Kidney capillary endothelial cell (primary cell): ENCODE measurements around the gene INSC.

Experiments
- DNase-seq: peaks from one replicate; pipeline ENCODE4 v3.0.0-alpha.2; 2018; ENCODE audit warnings: low spot score

Gene INSC

DNA sequence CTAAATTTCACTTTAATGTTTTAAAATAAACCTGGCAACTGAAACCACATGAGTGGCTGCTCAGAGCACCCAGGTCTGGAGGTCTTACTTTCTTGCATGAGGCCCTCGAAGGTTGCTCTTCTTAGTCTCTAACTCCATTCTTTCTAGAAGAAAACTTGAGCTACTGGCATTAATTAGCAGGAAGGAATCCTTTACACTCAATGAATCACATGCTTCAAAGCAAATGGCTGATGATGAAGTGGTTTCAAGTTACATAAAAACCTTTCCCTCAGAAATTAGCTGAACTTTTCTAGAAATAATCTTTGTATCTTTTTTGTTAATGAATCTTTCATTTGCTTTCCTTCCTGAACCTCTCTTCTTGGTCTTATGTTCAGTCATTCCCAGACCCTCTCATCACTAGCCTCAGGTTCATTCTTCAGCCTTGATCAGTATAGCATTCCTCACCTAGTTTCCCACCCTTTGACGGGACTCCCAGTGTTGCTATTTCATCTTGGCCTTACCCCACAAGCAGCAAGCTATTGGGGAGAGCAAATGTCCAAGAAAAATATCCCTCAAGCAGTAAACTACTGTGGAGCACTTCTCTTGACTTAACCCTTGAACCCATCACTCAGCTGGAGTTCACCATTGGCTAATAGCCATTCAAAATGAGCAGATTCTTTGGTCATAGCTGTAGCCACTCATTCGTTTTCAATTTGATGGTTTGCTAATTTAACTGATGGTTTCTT lies 75.1 kb downstream of the INSC start:
- DNase-seq, result no peak

DNA sequence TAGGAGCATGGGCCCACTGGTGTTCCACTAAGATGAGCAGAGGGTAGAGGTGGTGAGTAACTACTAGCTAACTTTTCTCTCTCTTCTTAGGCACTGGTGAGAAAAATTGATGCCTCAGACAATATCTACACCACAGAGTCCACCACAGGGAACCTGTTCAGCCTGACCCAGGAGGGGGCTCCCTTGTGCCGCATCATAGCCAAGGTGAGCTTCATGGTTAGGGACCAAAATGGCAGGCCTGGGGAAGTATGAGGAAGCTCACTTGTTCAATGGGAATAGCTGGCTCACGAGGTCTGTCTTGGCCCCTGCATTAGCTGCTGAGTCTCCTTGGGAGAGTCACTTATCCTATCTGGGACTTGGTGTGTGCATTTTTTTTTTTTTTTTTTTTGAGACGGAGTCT lies 75.9 kb downstream of the INSC start:
- no peak for DNase-seq

DNA sequence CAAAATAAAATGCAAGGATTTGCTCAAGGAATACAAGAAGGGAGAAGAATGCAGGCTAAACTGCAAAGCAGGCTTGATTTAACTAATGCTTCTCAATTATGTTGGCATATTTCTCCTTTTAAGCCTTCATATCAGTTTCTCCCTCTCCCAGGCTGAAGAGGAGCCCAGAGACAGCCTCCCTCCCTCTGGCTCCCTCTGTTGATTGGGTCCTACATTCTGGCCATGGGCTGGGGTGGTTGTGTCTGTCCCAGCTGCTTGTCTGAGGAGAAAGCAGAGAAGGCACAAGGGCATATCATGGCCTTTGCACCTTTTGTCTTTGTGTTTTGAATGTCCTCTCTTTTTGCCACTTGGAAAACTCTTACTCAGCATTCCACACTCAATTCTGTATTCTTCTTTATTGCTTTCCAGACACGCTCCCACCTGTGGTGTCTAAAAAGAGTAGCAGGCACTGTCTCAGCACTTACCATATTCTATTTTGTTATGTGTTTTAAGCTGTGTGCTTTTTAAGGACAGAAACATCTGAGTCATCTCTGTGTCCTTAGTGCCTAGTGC lies 77.4 kb downstream of the INSC start:
- DNase-seq, result no peak

DNA sequence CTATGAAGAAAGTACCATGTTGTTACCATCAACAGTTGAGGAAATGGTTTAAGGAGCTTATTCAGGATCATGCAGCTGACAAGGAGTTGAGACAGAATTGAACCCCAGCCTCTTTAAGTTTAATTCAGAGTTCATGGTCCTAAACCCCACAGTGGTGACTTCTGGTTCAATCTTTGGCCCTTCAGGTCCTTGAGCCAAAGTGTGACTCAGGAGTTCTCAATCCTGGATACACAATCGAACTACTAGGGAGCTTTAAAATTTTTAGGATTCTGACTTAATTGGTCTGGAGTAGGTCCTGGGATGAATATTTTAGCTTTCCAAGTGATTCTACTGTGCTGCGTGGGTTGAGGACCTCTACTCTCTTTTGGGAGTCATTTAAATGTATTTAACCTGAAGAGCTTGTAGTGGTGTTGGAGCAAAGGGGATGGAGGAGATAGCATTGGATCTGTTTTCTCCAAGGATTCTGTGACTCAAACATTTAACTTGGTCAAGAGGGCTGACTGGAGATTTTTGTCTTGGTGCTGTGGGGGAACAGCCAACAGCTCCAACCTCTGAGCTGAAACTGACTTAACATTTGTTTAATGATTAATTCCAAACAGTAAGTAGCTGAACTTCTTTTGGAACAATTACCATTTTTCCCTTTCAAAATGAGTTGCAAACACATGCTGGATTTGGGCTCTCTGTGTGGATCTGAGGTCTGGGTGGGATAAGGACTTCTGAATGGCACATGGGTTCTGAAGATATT lies 80.1 kb downstream of the INSC start:
- no peak for DNase-seq

DNA sequence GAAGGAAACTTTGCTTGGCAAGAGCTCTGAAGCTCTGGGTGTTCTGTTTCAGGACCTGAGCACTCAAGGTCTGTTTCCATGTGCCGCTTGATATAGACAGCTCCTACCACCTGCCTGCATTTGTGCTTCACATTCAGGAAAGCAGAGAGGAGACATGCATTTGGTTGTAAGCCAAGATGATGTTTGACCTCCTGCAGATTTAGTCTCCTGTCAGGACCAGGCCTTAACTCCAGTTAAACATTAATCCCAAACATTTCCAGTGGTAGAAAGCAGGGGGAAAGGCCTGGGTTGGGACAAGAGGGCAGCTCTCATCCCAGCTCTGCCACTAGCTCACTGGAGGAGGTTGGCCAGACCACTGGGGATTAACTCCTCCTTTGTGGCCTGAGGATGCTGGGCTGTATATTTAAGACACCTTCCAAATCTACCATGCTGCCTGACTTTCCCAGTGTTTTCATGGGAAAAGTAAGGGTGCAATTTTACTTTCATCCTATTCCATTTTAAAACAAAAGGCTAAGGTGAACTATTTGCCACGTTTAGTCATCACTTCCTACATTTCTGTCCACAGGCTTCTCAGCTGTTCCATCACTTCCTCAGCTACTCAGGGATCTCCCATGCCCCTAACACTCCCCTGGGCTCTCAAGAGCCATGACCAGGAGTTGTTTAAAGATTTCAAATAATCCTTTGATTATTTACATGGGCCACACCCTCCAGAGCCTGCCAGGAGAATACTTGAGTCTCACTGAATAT lies 80.9 kb downstream of the INSC start:
- DNase-seq, result no peak

DNA sequence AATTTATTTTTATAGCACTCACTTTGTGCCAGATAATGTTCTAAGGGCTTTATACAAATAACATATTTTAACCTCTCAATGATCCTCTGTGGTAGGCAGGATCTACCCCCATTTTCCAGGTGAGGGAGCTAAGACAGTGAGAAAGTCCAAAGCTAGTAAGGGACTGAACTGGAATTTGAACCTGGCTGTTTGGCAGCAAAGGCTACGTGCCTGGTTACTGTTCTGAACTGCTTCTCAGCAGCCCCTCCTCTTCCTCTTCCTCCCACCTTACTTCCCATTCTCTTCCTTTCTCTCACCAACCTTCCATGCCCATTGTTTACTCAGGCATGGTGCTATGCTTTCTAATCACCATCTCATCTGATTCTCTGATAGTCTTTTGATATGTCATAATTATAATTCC lies 82.0 kb downstream of the INSC start:
- DNase-seq, result no peak

DNA sequence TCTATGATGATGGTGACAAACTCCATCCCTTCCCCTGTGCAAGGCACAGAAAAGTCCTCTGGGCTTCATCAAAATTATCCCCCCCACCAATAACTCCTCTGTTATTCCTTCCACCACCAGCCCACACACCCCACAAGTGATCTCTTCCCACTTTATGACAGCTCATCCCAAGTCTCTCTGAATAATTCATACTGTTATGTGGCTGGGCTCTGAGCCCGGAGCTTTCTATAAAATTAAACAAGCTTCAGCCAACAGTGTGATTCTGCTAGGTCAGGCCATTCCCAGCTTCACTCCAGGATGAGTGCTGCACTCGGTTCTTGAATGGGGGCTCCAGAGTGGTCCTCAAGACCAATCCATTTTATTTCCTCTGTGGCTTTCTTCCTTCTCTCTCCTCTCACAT lies 83.0 kb downstream of the INSC start:
- no peak for DNase-seq

DNA sequence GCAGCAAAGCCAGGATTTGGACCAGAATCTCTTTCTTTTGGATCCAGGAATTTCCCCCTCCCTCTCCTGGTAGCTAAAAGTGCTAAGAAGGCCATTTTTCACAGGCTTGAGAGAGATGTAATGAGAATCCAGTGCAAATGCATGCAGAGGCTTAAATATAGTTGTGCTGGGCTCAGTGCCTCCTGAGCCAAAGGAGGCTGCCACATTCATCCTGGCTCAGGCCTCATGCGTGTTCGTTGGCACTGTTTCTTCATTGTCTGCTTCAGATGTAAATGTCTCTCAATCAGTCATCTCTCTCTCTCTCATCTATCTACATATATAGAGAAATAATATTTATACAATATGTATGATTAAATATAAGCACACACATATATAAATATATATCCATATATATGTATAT lies 83.6 kb downstream of the INSC start:
- DNase-seq, result no peak

DNA sequence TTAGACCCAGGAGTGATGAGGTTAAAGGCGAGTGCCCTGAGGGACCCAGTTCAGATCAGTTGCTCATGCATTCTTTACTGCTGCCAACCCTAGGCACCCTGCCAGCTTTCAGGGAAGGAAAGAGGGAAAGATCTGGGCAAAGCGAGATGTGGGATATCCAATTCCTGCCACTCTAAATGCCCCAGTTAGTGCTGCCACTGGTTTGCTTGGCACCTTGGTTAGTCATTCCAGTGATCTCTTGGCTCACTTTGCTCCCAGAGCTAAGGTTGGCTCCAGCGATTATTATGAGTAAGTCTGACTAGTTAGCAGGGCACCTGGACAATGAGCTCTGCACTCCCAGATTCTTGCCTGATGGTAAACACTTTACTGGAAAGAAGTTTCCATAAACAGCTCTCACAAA lies 85.0 kb downstream of the INSC start:
- DNase-seq, result no peak

DNA sequence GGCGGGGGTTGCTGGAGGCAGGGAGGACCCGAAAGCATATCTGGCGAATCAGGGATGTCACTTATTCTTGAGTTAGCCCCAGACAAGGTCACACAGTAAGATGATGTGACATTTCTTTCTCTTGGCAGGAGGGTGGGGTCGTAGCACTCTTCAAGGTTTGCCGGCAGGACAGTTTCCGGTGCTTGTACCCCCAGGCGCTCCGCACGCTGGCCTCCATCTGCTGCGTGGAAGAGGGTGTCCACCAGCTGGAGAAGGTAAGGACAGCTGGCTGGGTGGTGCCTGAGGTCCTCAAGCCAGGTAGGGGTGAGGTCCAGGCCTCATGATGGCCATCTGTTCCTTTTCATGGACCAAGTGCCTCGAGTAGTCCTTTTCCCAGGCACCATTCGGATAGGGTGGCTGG lies 86.0 kb downstream of the INSC start:
- no peak for DNase-seq

DNA sequence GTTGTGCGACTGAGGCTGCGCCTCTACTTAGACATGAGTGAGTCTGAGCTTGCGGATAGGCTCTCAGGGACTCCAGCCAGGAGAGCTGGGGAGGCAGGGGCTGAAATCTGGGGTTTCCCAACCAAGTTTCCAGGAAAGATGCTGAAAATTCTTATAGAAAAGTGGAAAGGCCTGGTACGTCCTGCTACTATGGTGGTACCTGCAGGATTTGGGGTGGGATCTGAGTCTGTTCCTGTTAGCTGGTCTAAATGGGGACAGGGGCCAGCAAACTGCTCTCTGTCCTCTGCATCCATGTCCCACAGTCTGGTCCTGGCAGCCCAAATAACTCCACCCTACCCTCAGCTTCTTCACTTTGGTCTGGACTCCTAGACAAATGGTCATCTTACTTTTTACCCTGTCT lies 86.9 kb downstream of the INSC start:
- no peak for DNase-seq

DNA sequence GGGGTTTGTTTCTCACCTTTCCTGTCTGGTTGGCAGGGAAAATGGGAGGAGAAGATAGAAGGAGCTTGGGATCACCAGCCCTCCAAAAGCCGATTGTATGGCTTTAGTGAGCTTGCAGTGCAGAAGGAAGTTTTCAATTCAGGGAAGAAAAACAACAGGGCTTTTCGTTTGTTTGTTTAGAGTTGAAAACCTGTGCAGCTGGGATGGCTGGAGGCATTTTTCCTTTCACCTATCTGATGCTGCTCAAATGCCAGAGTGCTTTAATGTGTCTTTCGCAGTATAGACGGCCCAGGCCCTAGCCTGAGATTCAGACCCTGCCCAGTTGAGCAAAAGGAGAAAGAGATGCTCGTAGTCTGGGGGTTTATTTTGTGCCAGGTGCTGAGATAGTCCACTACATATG lies 87.9 kb downstream of the INSC start:
- no peak for DNase-seq

DNA sequence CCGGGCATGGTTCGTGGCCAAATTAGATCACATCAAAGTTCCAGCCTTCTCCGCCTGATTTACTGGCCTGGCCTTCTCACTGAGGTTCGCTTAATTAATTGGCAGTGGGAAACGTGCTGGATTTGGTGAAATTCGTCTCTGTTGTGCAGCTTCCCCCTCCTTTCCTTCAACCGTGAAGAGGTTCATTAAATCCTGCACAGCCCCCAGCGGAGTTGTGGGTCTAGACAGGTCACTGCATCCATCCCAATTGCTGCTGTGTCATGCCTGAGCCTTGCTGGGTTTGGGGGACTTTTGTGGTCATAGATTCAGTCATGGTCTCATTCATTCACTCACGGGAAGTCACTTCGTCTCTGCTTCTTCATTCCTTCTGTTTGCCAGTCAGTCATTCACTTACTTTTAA lies 90.0 kb downstream of the INSC start:
- no peak for DNase-seq

DNA sequence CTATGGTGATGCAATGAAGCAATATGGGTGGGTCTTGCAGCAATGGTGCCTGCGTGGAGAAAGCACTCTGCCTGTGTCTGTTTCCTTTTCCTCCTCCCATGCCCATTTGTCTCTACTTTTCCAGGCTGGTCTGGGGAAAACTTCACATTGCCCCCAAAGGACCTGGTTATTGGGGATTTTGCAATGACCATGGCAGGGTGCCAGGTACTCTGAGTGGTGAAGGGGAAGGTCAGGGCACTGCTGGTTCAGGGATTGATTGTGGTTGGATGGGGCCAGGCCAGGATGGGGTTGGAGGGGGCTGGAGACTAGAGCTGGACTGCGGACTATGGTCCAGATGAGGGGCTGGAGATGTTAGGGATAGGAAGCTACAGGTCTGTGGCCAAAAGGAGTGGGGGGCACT lies 92.1 kb downstream of the INSC start:
- DNase-seq, result no peak

DNA sequence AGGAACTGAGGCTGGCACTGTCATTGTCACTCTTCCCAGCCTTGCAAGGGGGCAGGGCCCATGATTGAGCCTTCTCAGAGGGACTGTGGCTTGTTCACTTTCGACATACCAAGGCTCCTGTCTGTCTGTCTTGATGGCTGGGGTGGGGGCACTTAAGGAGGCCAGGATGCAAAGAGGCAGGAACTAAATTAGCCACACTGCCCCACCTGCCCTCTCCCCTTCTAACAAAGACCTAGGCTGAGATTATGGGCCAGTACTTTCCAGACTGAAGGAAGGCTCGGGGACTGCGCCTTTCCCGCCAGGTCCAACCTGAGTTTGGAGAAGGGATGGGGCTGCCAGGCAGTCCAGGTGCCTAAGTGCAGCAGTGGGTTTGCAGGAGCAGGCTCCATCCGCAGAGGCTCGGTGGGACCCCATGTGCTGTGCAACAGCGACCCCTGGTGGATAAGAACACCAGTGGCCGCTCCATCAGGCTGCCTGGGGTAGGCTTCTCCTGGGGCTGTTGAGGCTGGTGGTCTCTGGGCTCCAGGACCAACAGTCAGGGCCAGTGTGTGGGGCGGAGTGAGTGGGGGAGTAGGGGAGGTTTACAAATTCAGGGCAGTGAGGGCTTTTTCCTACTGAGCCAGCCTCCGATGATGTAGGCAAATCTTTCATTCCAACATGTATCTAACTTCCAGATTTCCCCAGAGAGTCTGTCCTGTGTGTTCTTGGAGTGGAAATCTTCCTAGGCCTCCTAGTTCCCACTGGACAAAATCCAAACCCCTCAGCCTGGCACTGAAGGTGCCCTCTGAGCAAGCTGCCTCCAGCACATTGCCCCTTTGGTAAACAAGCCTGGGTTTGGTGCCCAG lies 93.9 kb downstream of the INSC start:
- DNase-seq, result peak; percentile 56

DNA sequence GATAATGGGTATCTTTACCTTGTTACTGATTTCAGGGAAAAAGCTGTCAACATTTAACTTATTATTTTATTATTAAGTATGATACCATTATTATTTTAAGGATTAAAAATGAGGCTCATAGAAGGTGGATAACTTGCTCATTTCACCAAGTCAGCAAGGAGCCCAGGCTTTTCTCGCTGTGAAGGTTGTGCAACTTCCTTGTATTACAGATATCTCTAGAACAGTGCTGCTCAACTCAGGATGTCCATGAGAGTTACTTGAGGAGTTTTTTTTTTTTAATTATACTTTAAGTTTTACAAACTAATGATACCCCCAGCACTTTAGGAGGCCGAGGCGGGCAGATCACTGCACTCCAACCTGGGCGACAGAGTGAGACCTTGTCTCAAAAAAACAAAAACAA lies 98.2 kb downstream of the INSC start:
- DNase-seq, result no peak

DNA sequence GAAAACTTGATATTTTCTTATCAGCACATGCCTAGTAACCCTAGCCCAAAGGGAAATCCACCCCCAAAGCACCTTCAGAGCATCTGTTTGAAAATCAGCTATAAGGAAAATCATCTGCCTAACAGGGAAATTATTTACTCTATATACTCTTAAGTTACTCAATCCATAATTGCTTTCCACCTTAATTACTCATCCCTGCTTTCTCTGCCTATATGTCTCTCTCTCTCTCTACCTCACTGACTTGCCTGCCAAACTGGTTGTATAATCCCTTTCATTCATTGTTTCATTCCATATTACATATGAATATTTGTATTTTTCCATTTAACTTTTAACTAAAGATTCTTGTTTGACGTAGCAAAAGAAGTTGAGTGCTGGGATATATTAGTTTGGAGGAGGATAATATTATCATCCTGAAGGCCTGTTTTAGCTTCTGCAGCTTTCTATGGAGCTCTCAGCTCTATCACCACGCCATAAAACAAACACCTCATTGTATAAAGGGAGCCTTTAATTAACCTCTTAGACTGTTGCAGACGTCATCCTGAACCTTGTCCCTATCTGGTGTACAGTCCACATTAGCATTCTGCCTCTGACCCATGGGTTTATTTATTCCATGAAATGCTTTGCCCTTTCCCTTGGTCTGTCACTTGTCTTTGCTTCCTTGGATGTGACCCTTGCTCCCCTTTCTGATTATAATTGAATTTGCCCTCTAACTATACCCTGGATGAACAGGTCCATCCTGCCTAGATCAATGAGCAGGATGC lies 98.9 kb downstream of the INSC start:
- no peak for DNase-seq

DNA sequence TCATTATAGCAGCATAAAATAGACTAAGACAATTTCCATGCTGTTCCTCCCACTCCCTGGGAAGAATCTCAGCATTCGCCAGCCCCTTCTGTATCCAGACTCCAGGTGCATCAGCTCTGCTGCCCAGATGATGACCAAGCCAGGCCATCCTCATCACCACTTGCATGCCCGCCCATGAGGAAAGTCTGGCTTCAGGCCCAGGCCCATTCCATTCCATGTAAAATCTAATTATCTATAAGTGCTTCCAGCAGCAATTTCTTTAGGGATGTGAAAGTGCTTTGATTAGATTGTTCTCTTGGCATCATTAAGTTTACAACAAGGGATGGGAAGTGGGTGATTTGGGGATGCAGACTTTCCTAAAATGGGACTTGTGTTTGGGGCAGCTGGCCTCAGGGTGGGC lies 100.3 kb downstream of the INSC start:
- no peak for DNase-seq

DNA sequence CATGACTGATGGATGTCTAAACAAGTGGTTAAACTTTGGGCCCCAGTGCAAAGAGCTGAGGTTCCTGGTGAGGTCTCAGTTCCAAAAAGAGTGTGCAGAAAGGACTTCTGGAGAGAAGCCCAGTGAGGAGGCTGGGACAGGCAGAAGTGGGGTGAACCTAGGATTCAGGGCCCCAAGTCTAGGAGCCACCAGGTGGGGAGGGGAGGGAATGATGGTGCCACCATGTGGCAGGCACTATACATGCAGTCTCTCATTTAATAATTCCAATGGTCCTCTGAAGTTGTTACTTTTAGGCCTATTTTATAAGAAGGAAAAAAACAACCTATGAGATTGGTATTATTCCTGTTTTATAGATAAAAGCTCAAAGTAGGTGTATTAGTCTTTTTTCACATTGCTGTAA lies 102.0 kb downstream of the INSC start:
- no peak for DNase-seq

DNA sequence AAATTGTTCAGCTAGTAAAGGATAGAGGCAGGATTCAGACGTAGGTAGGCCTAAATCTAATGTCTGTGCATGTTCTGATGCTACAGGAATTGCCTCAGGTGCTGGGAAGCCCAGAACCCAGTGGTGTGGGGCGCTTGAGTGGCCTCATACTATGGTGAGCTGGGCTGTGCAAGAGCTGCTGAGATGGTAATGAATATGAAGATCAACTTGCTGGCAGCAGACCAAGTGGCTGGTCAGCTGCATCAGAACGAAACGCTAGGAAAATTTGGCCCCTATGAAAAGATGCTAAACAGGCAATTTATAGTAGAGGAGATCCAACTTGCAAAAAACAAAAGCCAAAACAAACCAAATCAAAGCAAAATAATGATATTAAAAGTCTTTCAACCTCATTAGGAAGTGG lies 102.7 kb downstream of the INSC start:
- DNase-seq, result no peak

DNA sequence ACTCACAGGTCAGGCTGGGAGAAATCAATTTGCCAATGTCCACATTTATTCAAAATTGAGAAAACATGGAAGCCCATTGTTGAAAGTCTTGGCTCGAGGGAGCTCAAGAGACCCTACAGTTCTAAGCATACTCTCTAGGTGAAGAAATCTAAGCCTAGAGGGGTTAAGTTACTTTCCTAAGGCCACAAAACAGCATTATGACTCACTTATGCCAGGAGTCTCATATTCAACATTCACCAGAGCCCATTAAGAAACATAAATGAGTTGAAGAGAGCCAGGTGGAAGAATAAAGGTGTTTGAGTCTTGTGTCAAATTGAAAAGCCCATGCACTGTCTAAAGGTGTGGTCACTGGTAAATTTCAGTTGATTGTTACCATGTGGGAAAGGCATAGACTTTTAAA lies 108.1 kb downstream of the INSC start:
- DNase-seq, result no peak
